ENCODE data around the gene KLHL7. TPM values are rescaled to one million over a fixed set of nuclear protein-coding genes. Genes with fewer than 3 reads are reported as not detected.
"Not testable (repeated sequence)": the region's sequence is repeated elsewhere in the genome, so short reads cannot be mapped to it uniquely, and the experiment has no call there.

The KLHL7 gene
- polyA plus RNA-seq, 2 donors: 6.6 to 13.4 TPM

DNA sequence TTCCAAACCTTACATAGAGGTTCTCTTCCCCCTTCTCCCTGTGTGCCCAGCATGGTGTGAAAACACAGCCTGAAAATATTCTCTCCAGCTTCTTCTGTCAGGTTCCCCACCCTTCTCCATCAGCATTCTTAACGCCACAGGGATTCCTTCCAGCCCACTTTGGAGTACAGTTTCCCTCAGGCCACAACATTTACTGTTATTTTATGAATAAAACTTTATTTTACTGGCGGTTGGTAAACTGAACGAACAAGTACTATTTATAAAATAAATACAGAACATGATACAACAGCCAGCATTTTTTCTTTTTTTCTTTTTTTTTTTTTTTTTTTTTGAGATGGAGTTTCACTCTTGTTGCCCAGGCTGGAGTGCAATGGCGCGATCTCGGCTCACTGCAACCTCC lies 109.4 kb downstream of the KLHL7 start:
- WGBS, 2 donors: 86 to 93% methylated on average over 3 of the region's 6 CpGs
- Histone ChIP-seq H3K36me3 (ENCODE audit: control insufficient read depth in 2 of 2, insufficient read depth in 2 of 2, low read length in 1 of 2) (no peaks in the 10 kb centered on the region), H3K27me3 (ENCODE audit: control insufficient read depth in 1 of 2, insufficient read depth in 2 of 2, low read length in 2 of 2) (no peaks in the 10 kb centered on the region), H3K4me3 (ENCODE audit: low read depth in 1 of 2, low read length in 2 of 2) (no peak overlapping the region), H3K9me3 (ENCODE audit: control insufficient read depth in 2 of 2, insufficient read depth in 1 of 2, low read depth in 1 of 2, low read length in 1 of 2) (no peaks in the 10 kb centered on the region), H3K27ac (ENCODE audit: low read depth in 2 of 2, low read length in 1 of 2) (no peak overlapping the region), H3K4me1 (ENCODE audit: control insufficient read depth in 2 of 2, insufficient read depth in 2 of 2, low read length in 1 of 2) (no peaks in the 10 kb centered on the region)

DNA sequence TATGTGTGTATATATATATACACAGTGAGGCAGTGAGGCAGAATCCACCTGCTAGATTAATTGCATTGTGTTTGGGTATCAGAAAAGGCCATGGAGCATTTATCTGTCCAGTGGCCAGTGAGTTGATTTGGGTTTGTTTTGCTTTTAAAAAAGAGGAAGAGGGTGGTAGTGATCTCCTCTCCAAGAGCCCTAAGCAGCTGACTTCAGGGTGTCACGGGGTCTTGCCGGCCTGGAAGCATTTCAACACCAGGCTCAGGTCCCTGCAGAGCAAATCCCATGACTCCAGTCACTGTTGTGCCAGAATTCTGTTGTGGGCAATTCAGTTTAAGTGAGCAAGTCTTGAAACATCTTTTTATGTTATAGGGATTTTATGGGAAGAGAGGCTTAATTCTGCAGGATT lies 110.4 kb downstream of the KLHL7 start:
- peaks cover 0 to 2% of the 10 kb centered on the region in 2 donors for H3K4me1 ChIP-seq (ENCODE audit: control insufficient read depth in 2 of 2, insufficient read depth in 2 of 2, low read length in 1 of 2)
- H3K4me3 ChIP-seq (ENCODE audit: low read depth in 1 of 2, low read length in 2 of 2): no peak overlapping the region
- no peaks in the 10 kb centered on the region for H3K27me3 ChIP-seq (ENCODE audit: control insufficient read depth in 1 of 2, insufficient read depth in 2 of 2, low read length in 2 of 2)
- no peaks in the 10 kb centered on the region for H3K9me3 ChIP-seq (ENCODE audit: control insufficient read depth in 2 of 2, insufficient read depth in 1 of 2, low read depth in 1 of 2, low read length in 1 of 2)
- 66 to 75% methylated on average over 2 of the region's 2 CpGs for WGBS, 2 donors
- H3K36me3 ChIP-seq (ENCODE audit: control insufficient read depth in 2 of 2, insufficient read depth in 2 of 2, low read length in 1 of 2): no peaks in the 10 kb centered on the region
- H3K27ac ChIP-seq (ENCODE audit: low read depth in 2 of 2, low read length in 1 of 2): no peak overlapping the region

DNA sequence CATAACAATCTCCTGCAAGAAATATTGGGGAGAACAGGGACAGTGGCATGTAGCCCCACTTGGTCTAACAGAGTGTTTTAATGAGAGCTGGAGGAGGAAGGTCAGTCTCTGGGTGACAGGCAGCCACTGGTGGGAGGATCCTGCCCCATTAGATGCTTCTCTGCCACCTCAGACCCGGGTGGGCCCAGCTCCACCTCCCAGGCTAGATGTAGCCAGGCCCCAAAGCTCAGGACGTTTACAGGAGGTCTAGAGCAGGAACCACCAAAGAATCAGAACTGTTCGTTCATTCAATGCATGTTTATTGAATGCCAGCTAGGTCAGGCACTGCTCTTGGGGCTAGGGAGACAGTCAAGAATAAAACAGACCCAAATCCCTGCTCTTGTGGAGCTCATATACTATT lies 112.6 kb downstream of the KLHL7 start:
- WGBS, 2 donors: 45 to 62% methylated on average over 3 of the region's 3 CpGs
- Histone ChIP-seq H3K36me3 (ENCODE audit: control insufficient read depth in 2 of 2, insufficient read depth in 2 of 2, low read length in 1 of 2) (no peaks in the 10 kb centered on the region), H3K9me3 (ENCODE audit: control insufficient read depth in 2 of 2, insufficient read depth in 1 of 2, low read depth in 1 of 2, low read length in 1 of 2) (no peaks in the 10 kb centered on the region), H3K27me3 (ENCODE audit: control insufficient read depth in 1 of 2, insufficient read depth in 2 of 2, low read length in 2 of 2) (no peaks in the 10 kb centered on the region), H3K4me1 (ENCODE audit: control insufficient read depth in 2 of 2, insufficient read depth in 2 of 2, low read length in 1 of 2) (peaks cover 0 to 3% of the 10 kb centered on the region in 2 donors), H3K4me3 (ENCODE audit: low read depth in 1 of 2, low read length in 2 of 2) (no peak overlapping the region), H3K27ac (ENCODE audit: low read depth in 2 of 2, low read length in 1 of 2) (no peak overlapping the region)

DNA sequence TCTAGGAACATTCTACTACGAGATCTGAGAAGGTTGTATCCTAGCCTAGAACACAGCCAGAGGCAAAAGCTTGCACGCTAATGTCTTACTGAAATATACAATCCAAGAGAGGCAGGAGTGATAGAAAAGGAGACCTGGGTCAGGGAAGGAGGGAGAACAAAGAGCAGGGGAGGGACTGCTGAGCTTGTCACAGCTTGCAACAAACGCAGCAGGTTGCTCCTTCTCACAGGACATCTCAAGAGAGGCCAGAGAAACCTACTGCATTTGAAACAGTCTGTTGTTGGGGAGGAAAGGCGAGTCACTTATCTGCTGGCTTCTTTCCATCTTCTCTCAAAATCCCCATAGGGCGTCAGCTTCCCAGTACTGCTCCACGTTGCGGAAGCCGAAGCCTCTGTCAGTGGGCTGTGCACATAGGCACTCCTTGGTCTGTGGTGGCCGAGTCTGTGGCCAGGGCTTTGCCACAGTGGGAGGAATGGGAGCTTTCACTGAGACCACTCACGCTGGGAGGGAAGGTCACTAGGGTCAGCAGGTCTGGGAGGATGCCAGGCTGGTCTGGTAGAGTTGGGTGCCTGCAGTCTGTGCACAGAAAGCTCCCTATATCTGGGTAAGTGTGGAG lies 115.2 kb downstream of the KLHL7 start:
- Histone ChIP-seq H3K27ac (ENCODE audit: low read depth in 2 of 2, low read length in 1 of 2) (no peak overlapping the region), H3K36me3 (ENCODE audit: control insufficient read depth in 2 of 2, insufficient read depth in 2 of 2, low read length in 1 of 2) (no peaks in the 10 kb centered on the region), H3K9me3 (ENCODE audit: control insufficient read depth in 2 of 2, insufficient read depth in 1 of 2, low read depth in 1 of 2, low read length in 1 of 2) (no peaks in the 10 kb centered on the region), H3K4me3 (ENCODE audit: low read depth in 1 of 2, low read length in 2 of 2) (no peak overlapping the region), H3K4me1 (ENCODE audit: control insufficient read depth in 2 of 2, insufficient read depth in 2 of 2, low read length in 1 of 2) (peaks cover 0 to 3% of the 10 kb centered on the region in 2 donors), H3K27me3 (ENCODE audit: control insufficient read depth in 1 of 2, insufficient read depth in 2 of 2, low read length in 2 of 2) (no peaks in the 10 kb centered on the region)
- 48 to 53% methylated on average over 10 of the region's 10 CpGs for WGBS, 2 donors

DNA sequence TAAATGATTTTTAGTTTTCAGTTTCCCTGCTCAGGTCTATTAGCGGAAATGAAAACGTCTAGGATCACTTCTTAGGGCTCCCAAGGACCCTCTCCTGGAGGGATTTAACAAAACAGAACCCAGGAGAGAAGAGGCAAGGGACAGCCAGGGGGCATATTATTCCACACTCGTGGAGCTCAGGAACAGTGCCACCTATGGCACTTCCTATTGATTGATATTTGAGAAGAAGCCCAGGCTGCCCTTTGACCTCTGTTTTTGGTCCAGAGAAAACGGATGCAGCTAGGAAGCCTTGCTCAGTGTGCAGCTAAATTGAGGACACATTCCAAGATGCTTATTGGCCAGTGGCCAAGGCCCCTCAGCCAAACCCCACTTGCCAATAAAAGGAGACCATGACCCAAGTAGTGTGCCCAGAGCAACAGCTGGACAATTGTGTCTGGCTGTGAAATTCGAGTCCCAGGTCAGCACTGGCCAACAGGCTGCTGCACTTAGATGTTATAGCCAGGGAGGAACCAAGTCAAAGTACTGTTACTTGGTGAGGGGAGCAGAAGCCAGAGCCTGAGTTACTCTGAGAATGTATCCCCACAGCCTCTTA lies 117.0 kb downstream of the KLHL7 start:
- Histone ChIP-seq H3K4me1 (ENCODE audit: control insufficient read depth in 2 of 2, insufficient read depth in 2 of 2, low read length in 1 of 2) (peaks cover 0 to 3% of the 10 kb centered on the region in 2 donors), H3K27me3 (ENCODE audit: control insufficient read depth in 1 of 2, insufficient read depth in 2 of 2, low read length in 2 of 2) (no peaks in the 10 kb centered on the region), H3K9me3 (ENCODE audit: control insufficient read depth in 2 of 2, insufficient read depth in 1 of 2, low read depth in 1 of 2, low read length in 1 of 2) (no peaks in the 10 kb centered on the region), H3K27ac (ENCODE audit: low read depth in 2 of 2, low read length in 1 of 2) (no peak overlapping the region), H3K36me3 (ENCODE audit: control insufficient read depth in 2 of 2, insufficient read depth in 2 of 2, low read length in 1 of 2) (no peaks in the 10 kb centered on the region), H3K4me3 (ENCODE audit: low read depth in 1 of 2, low read length in 2 of 2) (no peak overlapping the region)
- 51 to 52% methylated on average over 5 of the region's 5 CpGs for WGBS, 2 donors

DNA sequence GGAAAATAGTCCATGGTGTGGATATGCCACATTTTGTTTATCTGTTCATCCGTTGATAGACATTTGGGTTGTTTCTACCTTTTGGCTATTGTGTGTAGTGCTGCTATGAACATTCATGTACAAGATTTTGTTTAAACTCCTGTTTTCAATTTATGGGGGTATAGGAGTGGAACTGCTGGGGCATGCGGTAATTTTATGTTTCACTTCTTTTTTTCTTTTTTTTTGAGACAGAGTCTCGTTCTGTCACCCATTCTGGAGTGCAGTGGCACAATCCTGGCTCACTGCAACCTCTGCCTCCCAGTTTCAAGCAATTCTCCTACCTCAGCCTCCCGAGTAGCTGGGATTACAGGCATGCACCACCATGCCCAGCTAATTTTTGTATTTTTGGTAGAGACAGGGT lies 118.8 kb downstream of the KLHL7 start:
- not testable (repeated sequence) for H3K27me3 ChIP-seq (ENCODE audit: control insufficient read depth in 1 of 2, insufficient read depth in 2 of 2, low read length in 2 of 2); H3K36me3 ChIP-seq (ENCODE audit: control insufficient read depth in 2 of 2, insufficient read depth in 2 of 2, low read length in 1 of 2); H3K9me3 ChIP-seq (ENCODE audit: control insufficient read depth in 2 of 2, insufficient read depth in 1 of 2, low read depth in 1 of 2, low read length in 1 of 2); H3K27ac ChIP-seq (ENCODE audit: low read depth in 2 of 2, low read length in 1 of 2); H3K4me1 ChIP-seq (ENCODE audit: control insufficient read depth in 2 of 2, insufficient read depth in 2 of 2, low read length in 1 of 2); H3K4me3 ChIP-seq (ENCODE audit: low read depth in 1 of 2, low read length in 2 of 2)
- WGBS, 2 donors: 89 to 91% methylated on average over 3 to 4 of the region's 4 CpGs

DNA sequence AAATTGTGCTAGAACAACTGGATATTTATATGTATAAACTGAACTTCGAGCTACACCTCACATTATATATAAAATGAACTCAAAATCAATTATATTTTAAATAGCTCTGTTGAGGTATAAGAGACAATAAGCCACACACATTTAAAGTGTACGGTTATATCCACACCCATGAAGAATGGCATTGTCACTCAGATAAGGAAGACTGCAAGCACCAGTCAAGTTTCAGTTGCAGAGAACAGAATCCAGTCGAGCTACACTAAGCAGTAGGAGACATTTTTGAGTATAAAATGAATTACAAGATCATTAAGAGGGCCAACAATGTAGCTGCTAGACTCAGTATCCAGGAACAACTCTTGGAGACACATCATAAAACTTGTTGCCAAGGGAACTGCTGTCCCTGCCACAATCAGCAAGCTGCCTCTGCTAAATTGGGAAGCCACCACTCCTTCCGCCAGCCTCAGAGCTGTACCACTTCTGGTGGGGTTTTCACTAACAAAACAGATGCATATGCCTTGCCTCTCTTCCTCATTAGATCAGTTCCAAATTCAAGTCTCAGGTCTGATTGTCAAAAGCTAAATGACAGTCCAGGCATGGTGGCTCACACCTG lies 121.4 kb downstream of the KLHL7 start:
- WGBS, 2 donors: 80 to 85% methylated on average over 4 of the region's 4 CpGs
- H3K27ac ChIP-seq (ENCODE audit: low read depth in 2 of 2, low read length in 1 of 2): no peak overlapping the region
- no peaks in the 10 kb centered on the region for H3K4me1 ChIP-seq (ENCODE audit: control insufficient read depth in 2 of 2, insufficient read depth in 2 of 2, low read length in 1 of 2)
- no peak overlapping the region for H3K4me3 ChIP-seq (ENCODE audit: low read depth in 1 of 2, low read length in 2 of 2)
- H3K9me3 ChIP-seq (ENCODE audit: control insufficient read depth in 2 of 2, insufficient read depth in 1 of 2, low read depth in 1 of 2, low read length in 1 of 2): peaks cover 0 to 4% of the 10 kb centered on the region in 2 donors
- no peaks in the 10 kb centered on the region for H3K27me3 ChIP-seq (ENCODE audit: control insufficient read depth in 1 of 2, insufficient read depth in 2 of 2, low read length in 2 of 2)
- no peaks in the 10 kb centered on the region for H3K36me3 ChIP-seq (ENCODE audit: control insufficient read depth in 2 of 2, insufficient read depth in 2 of 2, low read length in 1 of 2)

Other genes with a start within 250 kb of the KLHL7 start
- gene HYCC1, start 91.7 kb upstream of the KLHL7 start, polyA plus RNA-seq: 10 to 100 TPM in 1 of 2 donors, 1 to 10 TPM in 1; 7.8 to 11.7 TPM
- 10 to 100 TPM; 17.3 to 19.2 TPM for gene NUP42, start 76.3 kb downstream of the KLHL7 start, polyA plus RNA-seq
- 10 to 100 TPM; 30.6 to 55.0 TPM for gene GPNMB, start 141.0 kb downstream of the KLHL7 start, polyA plus RNA-seq
- 10 to 100 TPM; 11.3 to 40.7 TPM for gene MALSU1, start 193.6 kb downstream of the KLHL7 start, polyA plus RNA-seq